SU-DHL-6 (cell line): ENCODE data around the gene KRT39.

ENCODE experiments used
- EZH2phosphoT487 ChIP-seq: fragments of 200-600 bp; sonication (generic), shearing (Covaris generic); conservative IDR thresholded peaks from 2 replicates; pipeline ENCODE4 v1.6.1; 2018; ENCODE audit warnings: mild to moderate bottlenecking, antibody characterized with exemption, low read length, moderate library complexity, mixed read lengths
- TF ChIP-seq, protein P1 (sequence below): fragments of 200-600 bp; sonication (generic); IDR thresholded peaks from one replicate; pipeline ENCODE4 v1.5.1; 2017; ENCODE audit warnings: antibody characterized with exemption, mild to moderate bottlenecking, low read length, moderate library complexity; ENCODE audit not compliant: insufficient read depth, poor library complexity, severe bottlenecking

DNA sequence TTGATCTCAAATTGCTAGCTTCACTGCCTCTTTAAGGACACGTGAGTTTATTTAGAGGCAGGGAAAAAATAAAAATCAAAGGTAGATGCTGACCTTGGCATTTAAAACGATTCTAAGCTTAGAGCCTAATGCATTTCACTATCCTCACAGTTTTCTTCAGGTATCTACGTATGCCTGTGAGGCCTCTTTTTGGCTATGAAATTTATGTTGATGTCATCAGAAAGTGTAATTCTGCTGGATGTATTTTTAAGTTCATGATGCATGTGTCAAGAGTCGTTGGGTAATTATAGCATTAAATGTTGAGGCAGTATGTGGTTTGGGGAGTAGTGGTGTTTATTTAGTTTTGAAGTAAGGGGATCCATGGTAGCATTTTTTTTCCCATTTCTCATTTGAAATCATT lies 37.2 kb upstream of the KRT39 start:
- TF ChIP-seq, protein P1, sequence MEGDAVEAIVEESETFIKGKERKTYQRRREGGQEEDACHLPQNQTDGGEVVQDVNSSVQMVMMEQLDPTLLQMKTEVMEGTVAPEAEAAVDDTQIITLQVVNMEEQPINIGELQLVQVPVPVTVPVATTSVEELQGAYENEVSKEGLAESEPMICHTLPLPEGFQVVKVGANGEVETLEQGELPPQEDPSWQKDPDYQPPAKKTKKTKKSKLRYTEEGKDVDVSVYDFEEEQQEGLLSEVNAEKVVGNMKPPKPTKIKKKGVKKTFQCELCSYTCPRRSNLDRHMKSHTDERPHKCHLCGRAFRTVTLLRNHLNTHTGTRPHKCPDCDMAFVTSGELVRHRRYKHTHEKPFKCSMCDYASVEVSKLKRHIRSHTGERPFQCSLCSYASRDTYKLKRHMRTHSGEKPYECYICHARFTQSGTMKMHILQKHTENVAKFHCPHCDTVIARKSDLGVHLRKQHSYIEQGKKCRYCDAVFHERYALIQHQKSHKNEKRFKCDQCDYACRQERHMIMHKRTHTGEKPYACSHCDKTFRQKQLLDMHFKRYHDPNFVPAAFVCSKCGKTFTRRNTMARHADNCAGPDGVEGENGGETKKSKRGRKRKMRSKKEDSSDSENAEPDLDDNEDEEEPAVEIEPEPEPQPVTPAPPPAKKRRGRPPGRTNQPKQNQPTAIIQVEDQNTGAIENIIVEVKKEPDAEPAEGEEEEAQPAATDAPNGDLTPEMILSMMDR: no peak
- no peak for TF ChIP-seq EZH2phosphoT487
